Nephron (organoid): ENCODE measurements around the gene TRPM8.

ENCODE experiments used
- H3K27ac Mint-ChIP-seq, 3 experiments: 2 replicates each; pipeline ENCODE4 v1.8.0; 2020; ENCODE audit warnings: mixed read lengths in 3 of 3, mild to moderate bottlenecking in 2 of 3, moderate library complexity in 1 of 3
- H3K27me3 Mint-ChIP-seq: 2 replicates; pipeline ENCODE4 v1.8.0; 2021; ENCODE audit warnings: low read depth, mild to moderate bottlenecking, moderate library complexity, mixed read lengths
- H3K36me3 Mint-ChIP-seq: 2 replicates; pipeline ENCODE4 v1.8.0; 2020; ENCODE audit warnings: low read depth, mixed read lengths
- H3K4me1 Mint-ChIP-seq: 2 replicates; pipeline ENCODE4 v1.8.0; 2020; ENCODE audit warnings: mixed read lengths
- H3K4me3 Mint-ChIP-seq, 3 experiments: 2 replicates each; pipeline ENCODE4 v1.8.0; 2020; ENCODE audit warnings: mild to moderate bottlenecking in 3 of 3, mixed read lengths in 3 of 3, moderate library complexity in 2 of 3
- H3K9me3 Mint-ChIP-seq: 2 replicates; pipeline ENCODE4 v1.8.0; 2020; ENCODE audit warnings: mixed read lengths
- CTCF ChIP-seq, 3 experiments: fragments of 200-600 bp; sonication (generic); IDR thresholded peaks; one replicate each; pipeline ENCODE4 v1.5.0; 2021; ENCODE audit warnings: antibody characterized with exemption in 3 of 3; ENCODE audit not compliant: unreplicated experiment in 3 of 3

The TRPM8 gene

GRCh38 chr2:233972941-233973575, 55.9 kb downstream of the TRPM8 start:
- Mint-ChIP-seq H3K4me1 (peaks cover 13% of the 10 kb centered on the region), H3K9me3 (no peaks in the 10 kb centered on the region)

GRCh38 chr2:233973786-233974185, 56.6 kb downstream of the TRPM8 start:
- Mint-ChIP-seq H3K4me3 (no peak overlapping the region), H3K27ac (no peak overlapping the region), H3K4me1 (peaks cover 13% of the 10 kb centered on the region), H3K27me3 (peaks cover 4% of the 10 kb centered on the region), H3K36me3 (no peaks in the 10 kb centered on the region), H3K9me3 (no peaks in the 10 kb centered on the region)
- no peak for TF ChIP-seq CTCF (IDR thresholded peaks at IDR 0.05; ENCODE audit: unreplicated experiment in 3 of 3)

More at GRCh38 chr2:233972941-233973575, 55.9 kb downstream of the TRPM8 start:
- H3K27me3 Mint-ChIP-seq = peaks cover 4% of the 10 kb centered on the region
- no peak for TF ChIP-seq CTCF (IDR thresholded peaks at IDR 0.05; ENCODE audit: unreplicated experiment in 3 of 3)
- H3K4me3 Mint-ChIP-seq = no peak overlapping the region
- no peaks in the 10 kb centered on the region for H3K36me3 Mint-ChIP-seq
- no peak overlapping the region for H3K27ac Mint-ChIP-seq

- H3K4me3 Mint-ChIP-seq = no peak overlapping the region
- H3K4me1 Mint-ChIP-seq = peaks cover 13% of the 10 kb centered on the region
- H3K27me3 Mint-ChIP-seq = peaks cover 4% of the 10 kb centered on the region
- H3K9me3 Mint-ChIP-seq = no peaks in the 10 kb centered on the region
- no peak for TF ChIP-seq CTCF (IDR thresholded peaks at IDR 0.05; ENCODE audit: unreplicated experiment in 3 of 3)
- H3K36me3 Mint-ChIP-seq = no peaks in the 10 kb centered on the region
- no peak overlapping the region for H3K27ac Mint-ChIP-seq
These were observed 57.4 kb downstream of the TRPM8 start for GRCh38 chr2:233974530-233975071.

GRCh38 chr2:233976087-233976486, 58.9 kb downstream of the TRPM8 start:
- H3K4me3 Mint-ChIP-seq = no peak overlapping the region
- H3K4me1 Mint-ChIP-seq = peaks cover 15% of the 10 kb centered on the region

GRCh38 chr2:233976690-233977294, 59.6 kb downstream of the TRPM8 start:
- H3K27me3 Mint-ChIP-seq = peaks cover 11% of the 10 kb centered on the region
- H3K4me3 Mint-ChIP-seq = no peak overlapping the region
- peak; percentile 57 to 73 (median 68) for TF ChIP-seq CTCF (IDR thresholded peaks at IDR 0.05; ENCODE audit: unreplicated experiment in 3 of 3)
- H3K27ac Mint-ChIP-seq = peak overlapping the region in 1 of 3 experiments; percentile 15
- H3K9me3 Mint-ChIP-seq = no peaks in the 10 kb centered on the region
- no peaks in the 10 kb centered on the region for H3K36me3 Mint-ChIP-seq
- H3K4me1 Mint-ChIP-seq = peaks cover 20% of the 10 kb centered on the region

More at GRCh38 chr2:233976087-233976486, 58.9 kb downstream of the TRPM8 start:
- no peak overlapping the region for H3K27ac Mint-ChIP-seq
- no peaks in the 10 kb centered on the region for H3K9me3 Mint-ChIP-seq
- peaks cover 11% of the 10 kb centered on the region for H3K27me3 Mint-ChIP-seq
- H3K36me3 Mint-ChIP-seq = no peaks in the 10 kb centered on the region
- no peak for TF ChIP-seq CTCF (IDR thresholded peaks at IDR 0.05; ENCODE audit: unreplicated experiment in 3 of 3)
